Measurements from ENCODE around the gene KEL.
"Not testable (repeated sequence)": the region's sequence is repeated elsewhere in the genome, so short reads cannot be mapped to it uniquely, and the experiment has no call there.

The KEL gene, protein sequence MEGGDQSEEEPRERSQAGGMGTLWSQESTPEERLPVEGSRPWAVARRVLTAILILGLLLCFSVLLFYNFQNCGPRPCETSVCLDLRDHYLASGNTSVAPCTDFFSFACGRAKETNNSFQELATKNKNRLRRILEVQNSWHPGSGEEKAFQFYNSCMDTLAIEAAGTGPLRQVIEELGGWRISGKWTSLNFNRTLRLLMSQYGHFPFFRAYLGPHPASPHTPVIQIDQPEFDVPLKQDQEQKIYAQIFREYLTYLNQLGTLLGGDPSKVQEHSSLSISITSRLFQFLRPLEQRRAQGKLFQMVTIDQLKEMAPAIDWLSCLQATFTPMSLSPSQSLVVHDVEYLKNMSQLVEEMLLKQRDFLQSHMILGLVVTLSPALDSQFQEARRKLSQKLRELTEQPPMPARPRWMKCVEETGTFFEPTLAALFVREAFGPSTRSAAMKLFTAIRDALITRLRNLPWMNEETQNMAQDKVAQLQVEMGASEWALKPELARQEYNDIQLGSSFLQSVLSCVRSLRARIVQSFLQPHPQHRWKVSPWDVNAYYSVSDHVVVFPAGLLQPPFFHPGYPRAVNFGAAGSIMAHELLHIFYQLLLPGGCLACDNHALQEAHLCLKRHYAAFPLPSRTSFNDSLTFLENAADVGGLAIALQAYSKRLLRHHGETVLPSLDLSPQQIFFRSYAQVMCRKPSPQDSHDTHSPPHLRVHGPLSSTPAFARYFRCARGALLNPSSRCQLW

DNA sequence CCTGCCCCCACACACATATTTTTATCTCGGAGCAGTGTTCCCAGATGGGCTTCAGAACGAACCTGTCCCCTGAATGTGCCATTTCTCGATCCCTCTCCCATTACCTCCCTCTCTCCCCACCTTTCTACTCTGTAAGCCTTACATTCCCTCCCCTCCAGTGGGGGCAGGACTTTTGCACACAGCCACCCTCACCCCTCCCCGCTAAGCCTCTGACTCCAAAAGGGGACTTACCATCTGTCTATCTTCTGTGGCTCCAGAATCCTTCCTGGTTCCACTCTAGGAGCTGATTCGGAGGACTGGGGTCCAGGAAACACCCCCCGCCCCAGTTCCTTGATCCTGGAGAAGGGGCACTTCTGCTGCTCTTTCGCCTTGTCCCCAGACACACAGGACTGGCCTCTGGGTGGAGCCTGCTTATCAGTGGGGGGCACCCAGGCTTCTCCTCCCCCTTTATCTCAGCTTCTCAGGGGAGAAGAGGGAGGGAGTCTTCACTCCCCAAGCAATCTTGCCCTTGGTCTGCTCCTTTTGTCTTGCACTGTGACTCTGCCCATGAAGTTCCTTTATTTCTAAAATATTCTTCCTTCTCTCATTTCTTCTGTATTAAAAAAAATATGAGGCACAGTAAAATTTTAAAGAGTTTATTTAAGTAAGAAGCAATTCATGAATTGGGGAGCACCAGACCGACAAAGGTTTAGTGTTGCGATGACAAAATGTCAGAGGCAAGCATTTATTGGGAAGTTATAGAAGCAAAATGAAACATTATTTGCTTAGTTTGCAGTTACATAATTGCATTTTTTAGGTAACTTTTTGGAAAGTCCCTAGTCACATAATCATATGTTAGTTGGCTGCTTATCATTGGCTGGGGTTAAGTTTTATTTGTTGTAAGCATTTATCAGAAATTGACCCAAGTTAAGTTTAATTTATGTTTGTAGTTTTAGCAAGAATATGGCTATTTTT lies at the start of gene KEL:
Gene KEL (minus strand): TSS at position 391 of the 954 bp plus-strand sequence. CDS start 157 bp downstream, at position 234.
- no peak for DNase-seq

DNA sequence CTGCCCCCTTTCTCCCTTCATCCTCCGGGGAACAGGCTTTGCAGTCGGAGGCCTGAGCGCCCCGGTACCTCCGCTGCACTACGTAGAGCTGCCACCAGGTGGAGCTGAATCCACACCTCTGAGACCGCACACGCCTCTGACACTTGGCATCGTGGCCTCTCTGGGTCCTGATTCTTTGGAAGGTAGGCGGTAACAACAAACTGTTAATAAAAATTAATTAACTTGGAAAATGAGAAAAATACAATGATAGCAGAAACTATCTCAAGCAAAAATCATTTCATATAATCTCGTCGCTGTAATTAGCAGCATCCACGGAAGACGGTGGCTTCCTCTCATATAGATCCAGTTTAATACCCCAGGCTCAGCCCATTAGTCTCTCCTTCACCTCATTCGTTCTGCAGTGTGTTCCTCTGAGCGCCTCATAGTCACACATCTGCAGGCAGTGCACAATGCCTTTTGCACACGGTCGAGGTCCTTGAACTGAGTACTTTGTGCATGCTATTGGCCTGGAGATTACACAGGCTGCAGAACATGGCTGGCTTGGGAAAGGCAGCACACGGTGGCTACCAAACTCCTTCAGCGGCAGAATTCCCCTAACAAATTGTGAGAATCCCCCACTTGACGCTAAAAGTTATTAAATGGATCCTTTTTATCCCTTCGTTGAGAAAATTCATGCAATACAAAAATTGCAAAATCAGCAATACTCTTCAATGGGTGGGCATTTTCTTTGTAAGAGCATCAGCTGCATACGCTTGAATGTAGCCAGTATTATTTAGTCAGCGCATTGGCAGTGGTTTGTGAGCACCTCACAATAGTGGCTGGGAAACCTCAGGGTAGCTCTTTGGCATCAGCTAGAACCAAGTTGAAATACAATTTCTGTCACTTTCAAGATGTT lies 46.1 kb upstream of the KEL start:
- DNase-seq, result peak; percentile 2

DNA sequence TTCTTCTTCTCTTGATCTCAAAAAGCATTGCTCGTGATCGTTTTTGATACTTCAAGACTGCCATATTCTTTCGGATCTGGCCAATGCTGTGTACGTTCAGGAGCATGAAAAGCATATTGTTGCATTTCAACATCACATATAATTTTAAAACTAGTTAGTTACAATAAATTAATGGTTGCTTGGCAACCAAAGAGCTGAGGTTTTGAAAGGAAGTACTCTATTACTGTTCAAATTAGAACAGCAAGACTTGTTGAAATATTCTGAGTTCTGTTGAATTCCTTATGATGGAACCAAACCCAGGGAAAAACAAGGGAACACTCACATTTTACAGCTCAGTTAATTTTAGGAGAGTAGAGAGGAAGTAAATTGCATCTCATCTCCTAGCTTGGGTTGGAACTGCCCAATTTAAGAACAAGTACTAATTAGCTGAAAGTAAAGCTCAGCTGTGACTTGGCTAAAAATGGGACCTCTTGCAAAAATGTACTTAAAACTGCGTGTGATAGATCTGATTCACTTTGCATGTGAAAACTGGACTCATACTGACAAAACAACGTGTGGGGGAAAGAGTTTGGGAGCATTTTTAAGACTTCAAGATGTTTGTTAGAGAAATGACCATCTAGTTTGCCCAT lies 43.6 kb upstream of the KEL start:
- no peak for DNase-seq

DNA sequence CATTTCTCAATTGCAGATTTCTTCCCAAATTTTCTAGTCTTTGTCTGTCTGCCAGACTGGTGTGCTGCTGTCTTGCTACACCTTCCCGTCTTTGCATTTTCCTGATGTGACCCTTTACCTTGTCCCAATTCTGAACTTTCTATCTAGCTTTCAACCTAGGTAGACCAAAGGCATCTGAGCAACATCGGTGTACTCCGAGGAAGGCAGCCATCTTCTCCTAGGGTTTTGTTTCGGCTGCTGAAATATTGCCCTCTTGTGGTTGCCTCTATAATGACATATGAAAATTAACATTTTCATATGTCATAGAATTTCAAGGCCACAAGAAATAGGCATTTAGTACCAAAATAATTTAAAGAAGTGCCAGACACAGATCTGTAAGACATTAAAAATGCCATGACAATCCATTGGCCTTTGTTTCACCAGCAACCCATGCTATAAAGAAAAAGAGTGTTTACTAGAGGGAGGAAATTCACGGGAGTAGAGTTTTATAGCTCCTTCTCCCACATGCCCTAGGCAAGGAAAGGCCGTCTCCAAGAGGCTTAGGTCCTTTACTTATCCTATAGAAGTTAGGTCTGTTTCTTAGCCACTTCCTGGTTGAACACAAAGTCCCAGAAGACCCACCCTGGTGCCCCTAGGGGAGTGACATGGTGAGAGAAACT lies 41.4 kb upstream of the KEL start:
- no peak for DNase-seq

DNA sequence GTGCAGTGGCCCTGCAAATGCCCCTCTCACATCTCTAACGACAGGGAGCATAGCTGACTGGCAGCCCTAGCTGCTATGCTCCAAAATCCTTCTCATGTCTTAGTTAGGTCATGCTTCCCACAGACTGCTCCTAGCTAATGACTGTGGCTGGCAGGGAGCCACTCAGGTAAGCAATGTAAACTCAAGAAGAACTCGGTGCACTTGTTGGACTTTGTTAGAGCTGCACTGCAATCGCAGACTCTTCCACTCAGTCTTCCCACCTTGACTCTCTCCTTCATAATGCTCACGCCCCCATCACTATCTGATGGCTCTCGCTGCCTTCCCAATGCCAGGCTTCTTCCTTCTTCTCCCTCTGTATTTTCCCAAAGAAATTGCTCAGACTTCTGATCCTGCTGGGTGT lies 40.7 kb upstream of the KEL start:
- no peak for DNase-seq

DNA sequence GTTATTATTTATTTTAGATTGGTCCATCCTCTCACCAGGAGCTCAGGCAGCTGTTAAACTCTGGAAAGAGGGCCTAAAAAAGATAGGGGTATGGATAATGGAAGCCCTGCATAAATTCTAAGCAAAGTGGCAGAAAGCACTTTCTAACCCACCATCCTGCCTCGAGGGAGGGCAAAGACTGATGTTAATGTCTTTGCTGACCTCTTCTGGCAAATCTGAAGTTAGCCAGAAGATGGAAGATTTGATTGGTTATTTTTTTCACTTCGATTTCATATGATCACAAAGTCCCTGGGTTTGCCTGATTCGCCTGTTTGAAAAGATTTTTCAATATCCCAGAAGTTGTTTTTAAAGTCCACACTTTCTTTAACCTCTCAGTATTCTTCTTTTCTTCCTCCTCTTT lies 39.9 kb upstream of the KEL start:
- no peak for DNase-seq

DNA sequence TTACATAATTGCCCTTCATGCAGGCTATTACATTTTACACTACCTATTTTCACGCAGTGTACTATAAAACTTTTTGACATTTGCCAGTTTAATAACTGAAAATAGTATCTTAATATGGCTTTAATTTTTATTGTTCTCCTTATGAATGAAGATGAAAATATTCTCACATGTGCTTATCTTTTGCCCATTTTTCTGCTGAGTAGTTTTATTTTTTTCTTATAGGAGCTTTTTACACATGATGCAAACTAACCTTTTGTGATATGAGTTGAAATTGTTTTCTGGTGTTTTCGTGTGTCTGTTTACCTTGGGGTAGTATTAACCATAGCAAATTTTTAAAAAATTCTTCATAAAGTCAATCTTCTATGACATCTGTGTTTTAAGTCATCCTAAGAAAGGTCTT lies 38.5 kb upstream of the KEL start:
- DNase-seq, result no peak

DNA sequence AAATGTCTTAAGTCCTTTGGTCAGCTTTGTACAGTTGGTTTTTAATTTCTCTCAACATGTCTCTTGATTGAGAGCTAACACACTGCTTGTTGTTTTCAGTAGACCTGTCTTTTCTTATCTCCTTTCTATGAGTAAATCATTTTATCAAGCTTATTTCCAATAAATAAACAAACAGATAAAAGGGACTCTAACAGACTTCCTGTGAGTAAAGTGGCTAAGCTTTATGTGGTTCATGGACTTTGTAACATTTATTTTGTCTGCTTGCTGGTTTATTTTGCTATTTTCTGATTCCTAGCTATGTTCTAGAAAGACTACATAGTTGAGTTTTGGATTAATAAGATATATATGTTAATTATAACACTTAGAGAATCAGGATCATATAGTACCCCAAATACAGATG lies 37.6 kb upstream of the KEL start:
- DNase-seq, result no peak

DNA sequence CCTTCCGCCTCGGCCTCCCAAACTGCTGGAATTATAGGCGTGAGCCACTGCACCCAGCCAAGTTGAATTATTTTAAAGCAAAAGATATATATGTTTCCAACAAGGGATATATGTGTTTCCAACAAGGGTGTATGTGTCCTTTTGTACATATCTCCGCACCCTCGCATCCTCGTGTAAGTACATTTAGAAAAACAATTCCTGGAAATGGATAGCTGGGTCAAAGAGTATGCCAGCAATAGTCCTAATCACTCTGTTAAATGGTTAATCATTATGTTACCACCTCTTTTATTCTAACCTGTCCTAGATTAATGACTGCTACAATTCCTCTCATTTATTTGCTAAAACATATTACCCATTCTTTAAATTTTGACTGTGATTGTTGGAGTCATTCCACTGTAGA lies 36.8 kb upstream of the KEL start:
- DNase-seq, result no peak

DNA sequence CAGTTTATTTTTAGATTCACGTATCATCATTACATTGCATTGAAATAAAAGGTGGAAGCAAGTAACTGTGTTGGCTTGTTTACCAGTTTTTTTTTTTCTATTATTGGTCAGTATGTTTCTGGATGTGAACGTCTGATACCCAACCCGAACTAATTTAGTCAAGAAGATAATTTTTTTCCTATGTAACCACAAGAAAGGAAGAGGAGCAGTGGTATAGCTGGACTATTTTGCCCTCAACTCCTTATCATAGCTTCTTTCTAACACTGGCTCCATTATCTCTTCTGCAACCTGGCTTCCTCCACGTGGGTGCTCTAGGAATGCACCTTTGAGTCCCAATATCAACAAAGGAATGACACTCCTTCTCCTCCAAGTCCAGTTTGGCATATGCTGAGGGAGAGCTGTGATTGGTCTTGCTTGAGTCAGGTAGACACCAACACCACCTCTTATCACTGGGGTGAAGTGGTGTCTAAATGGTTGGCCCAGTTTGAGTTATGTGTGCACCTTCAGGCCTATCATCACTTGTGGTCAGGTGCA lies 35.4 kb upstream of the KEL start:
- DNase-seq, result no peak

DNA sequence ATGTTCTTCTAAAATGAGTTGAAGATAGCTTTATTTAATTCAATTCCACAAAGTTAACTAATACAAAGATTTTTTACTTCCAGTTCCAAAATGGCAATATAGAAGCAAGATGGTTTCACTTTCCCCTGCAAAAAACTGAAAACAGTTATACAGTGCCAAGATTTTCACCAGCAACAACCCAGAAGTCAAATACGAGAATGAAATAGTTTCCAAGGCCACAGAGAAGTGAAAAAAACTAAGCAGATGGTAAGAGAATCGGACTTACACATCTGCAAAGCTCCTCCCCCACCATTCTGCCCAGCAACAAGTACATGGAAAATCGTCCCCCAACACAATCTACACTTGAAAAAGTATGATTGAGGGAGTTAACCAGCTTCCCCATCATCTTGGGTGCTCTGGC lies 30.3 kb upstream of the KEL start:
- no peak for DNase-seq

DNA sequence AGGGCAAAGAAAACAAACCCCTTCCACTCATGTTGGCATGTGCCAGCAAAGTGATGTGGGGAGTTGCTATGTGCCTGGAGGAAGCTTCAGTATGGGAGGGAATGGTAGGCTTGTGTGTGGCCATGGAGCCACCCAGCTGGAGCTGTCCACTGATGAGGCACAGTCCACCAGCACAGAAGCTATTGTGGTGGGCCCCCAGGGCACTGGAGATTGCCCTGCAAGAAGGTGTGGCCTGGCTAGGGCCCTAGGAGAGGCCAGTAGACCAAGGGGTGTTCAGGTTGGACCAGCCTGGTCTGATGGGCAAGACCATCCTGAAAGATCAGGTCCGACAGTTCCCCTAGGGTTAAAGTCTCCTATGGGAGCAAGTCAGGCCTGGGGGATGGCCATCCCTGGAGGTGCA lies 22.1 kb upstream of the KEL start:
- no peak for DNase-seq

DNA sequence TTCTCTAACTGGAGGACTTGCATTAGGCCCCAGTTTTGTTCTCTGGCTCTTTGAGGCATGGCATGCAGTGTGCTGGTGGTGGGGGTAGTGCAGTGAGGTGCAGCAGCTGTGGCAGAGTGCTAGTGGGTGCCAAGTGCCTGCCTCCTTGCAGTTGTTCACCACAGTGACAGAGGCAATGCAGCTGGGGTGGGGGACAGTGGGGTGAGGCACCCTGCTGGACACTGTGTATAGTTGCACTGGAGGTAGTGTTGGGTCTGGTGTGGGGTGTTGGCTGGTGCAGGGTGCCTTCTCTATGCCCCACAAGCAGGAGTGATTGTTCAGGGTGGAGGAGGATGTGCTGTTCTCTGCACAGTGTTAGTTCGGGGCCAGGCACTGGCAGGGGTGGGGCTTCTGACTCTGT lies 21.7 kb upstream of the KEL start:
- DNase-seq, result no peak

DNA sequence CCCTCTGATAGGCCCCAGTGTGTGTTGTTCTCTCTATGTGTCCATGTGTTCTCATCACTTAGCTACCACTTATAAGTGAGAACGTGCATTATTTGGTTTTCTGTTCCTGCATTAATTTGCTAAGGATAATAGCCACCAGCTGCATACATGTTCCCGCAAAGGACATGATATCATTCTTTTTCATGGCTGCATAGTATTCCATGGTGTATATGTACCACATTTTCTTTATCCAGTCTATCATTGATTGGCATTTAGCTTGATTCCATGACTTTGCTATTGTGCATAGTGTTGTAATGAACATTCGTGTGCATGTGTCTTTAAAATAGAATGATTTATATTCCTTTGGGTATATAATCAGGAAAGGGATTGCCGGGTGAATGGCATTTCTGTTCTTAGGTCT lies 16.2 kb upstream of the KEL start:
- DNase-seq, result not testable (repeated sequence)

DNA sequence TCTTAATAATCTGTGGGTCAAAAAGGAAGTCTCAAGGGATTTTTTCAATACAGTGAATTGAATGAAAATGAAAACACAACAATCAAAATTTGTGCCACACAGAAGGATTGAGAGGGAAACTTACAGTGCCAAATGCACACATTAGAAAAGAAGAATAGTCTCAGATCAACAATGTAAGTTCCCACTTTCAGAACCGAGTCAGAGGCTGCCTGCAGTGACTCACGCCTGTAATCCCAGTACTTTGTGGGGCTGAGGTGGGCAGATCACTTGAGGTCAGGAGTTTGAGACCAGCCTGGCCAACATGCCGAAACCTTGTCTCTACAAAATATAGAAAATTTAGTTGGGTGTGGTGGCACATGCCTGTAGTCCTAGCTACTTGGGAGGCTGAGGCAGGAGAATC lies 12.5 kb upstream of the KEL start:
- DNase-seq, result no peak

DNA sequence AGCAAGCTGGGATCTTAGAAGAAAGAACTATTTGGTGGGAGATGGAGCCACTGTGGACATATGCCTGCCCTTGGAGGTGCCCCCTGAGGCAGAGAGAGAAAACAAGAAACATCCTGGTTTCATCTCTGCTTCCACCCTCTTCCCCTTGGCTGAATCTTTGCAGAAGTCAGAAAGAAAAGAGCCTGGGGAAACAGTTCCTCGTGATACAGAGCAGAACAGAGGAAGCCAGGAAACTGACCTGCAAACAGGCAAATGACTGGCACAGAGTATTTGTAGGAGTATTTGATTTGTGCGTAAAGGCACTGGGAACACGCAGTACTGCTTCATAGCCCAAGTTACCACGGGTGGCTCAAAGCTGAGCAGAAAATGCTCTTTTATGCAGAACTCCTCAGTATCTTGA lies 7.0 kb upstream of the KEL start:
- DNase-seq, result no peak

DNA sequence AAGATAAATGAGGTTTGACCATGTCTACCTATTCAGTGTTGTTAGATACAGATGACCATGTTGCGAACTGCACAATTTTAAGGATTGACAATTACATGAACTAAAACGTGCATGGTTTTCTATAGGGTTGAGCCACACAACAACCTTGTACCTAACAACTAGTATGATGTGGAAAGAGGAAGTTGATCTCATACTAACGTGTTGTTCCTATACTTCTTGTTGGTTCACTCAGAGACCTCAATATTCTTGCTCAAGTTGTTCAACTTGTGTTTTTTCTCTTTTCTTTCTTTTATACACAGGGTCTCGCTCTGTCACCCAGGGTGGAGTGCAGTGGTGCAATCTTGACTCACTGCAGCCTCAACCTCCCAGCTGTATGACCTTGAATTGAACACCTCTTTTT lies 6.1 kb upstream of the KEL start:
- DNase-seq, result no peak

DNA sequence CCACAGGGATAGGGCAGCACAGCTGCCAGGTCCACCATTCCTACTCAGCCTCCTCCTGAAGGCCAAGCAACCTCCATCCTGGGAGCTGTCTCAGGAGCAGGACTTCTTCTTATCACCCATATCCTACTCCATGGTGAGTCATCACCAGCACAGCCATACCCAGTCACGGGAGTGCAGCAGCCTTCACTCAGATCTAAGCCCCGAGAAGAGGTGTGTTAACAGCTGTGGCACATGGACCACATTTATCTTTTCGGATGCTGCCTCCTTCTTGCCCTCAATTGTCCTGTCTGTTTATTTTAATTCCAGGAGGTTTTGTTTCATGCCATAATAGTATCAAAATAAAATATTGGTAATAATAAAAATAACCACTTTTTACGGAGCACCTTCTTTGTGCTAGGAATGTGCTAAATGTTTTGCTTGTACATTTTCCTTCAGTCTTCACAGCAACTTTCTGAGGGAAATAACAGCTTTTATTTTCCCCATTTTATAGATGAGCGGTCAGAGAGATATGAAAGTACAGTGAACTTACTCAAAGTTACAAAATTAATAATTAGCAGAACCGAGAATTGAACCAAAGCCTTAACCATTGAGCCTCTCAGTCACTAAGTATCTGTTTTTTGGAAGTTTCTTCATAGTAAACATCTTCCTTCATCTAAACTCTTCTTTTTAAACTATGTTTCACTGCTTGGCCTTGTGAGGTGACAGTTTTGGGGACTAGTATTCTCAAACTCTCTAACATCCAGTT lies 2.5 kb upstream of the KEL start:
- DNase-seq, result no peak

DNA sequence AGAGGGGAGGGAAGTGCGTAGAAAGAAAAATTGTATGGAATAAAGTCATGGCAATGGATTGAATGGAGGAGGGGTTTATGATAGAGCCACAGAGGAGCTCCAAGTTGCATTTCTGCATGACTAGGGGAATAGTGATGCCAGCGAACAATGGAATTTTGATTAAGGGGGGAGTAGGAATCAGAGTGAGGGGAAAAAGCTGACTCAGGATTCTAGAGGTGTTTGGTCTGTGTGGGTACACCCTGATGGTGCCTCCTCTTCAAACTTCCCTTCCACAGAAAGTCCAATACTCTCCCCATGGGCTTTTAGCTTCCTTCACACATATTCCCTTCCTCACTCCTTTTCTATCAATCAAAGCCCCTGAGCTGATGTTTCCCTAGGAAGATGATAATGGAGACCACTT lies 1.8 kb upstream of the KEL start:
- no peak for DNase-seq

DNA sequence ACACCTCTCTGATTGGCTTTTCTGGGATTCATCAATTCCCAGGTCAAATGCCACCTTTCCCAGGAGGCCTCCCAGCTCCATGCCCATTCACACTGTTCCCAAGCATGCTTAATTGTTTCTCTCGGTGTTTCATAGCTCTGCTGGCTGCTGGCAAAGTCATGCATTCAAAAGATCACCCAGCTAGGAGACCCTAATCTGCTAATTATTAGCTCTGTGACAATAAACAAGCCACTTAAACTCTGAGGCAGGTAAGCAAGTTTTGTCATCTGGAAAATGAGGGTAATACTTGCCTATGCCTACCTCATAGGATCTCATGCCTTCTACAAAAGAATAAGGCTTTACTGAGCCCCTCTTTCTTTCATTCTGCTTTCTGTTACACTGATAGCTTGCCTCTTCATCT lies 828 bp upstream of the KEL start:
- no peak for DNase-seq
